ENCODE results near the gene CARMIL1. TPM values are rescaled to one million over a fixed set of nuclear protein-coding genes. Genes with fewer than 3 reads are reported as not detected.

Gene CARMIL1
- total RNA-seq, 2 experiments from 2014 or later, result 3.9 to 4.7 TPM

GRCh38 chr6:25669413-25669812 lies 390.2 kb downstream of the CARMIL1 start:
- Mint-ChIP-seq H3K9me3 (no peaks in the 10 kb centered on the region), H3K4me3 (no peak overlapping the region), H3K27ac (no peak overlapping the region), H3K4me1 (ENCODE audit: low read depth) (no peaks in the 10 kb centered on the region), H3K27me3 (peaks cover 37% of the 10 kb centered on the region), H3K36me3 (ENCODE audit: low read depth) (no peaks in the 10 kb centered on the region)
- Histone ChIP-seq H3K9me3 (ENCODE audit: control insufficient read depth in 1 of 2, insufficient read depth in 1 of 2, low read length in 2 of 2) (no peaks in the 10 kb centered on the region), H3K36me3 (ENCODE audit: insufficient read depth, low read length) (no peaks in the 10 kb centered on the region), H3K27me3 (ENCODE audit: control insufficient read depth in 1 of 2, insufficient read depth in 2 of 2, low read length in 2 of 2) (peaks cover 7 to 13% of the 10 kb centered on the region in 2 experiments), H3K4me3 (ENCODE audit: low read length) (no peak overlapping the region), H3K27ac (ENCODE audit: low read depth in 1 of 2, low read length in 2 of 2) (no peak overlapping the region), H3K4me1 (ENCODE audit: insufficient read depth, low read length) (no peaks in the 10 kb centered on the region)
- intact Hi-C loops (cut with DNase I, micrococcal nuclease), result no loop called here
- DNase-seq (no peak), ATAC-seq (ENCODE audit: poor library complexity) (no peak)
- no peak for TF ChIP-seq CTCF (IDR thresholded peaks at IDR 0.05)
- CTCF ChIA-PET, result no interaction called here
- POLR2A ChIA-PET, result no interaction called here

Measured in CD4-positive, alpha-beta T cell (primary cell).